Trophoblast cell (in vitro differentiated cells and primary cell): ENCODE data around the gene EBF3.

ENCODE experiments used
- DNase-seq, 2 donors: peaks; one replicate each; pipeline ENCODE4 v3.0.0-alpha.2; 2016
- H2AFZ ChIP-seq: 2 replicates; pipeline ENCODE4 v1.6.1; 2013; ENCODE audit warnings: low read length, moderate library complexity, mild to moderate bottlenecking; ENCODE audit not compliant: insufficient read depth, poor library complexity
- H2AK5ac ChIP-seq: 2 replicates; pipeline ENCODE4 v1.6.1; 2013; ENCODE audit warnings: mild to moderate bottlenecking, low read length
- H2BK120ac ChIP-seq: 2 replicates; pipeline ENCODE4 v1.6.1; 2013; ENCODE audit warnings: low read length, mild to moderate bottlenecking, moderate library complexity; ENCODE audit not compliant: insufficient read depth, poor library complexity
- H2BK12ac ChIP-seq: 2 replicates; pipeline ENCODE4 v1.6.1; 2013; ENCODE audit warnings: mild to moderate bottlenecking, low read length, moderate library complexity
- H2BK5ac ChIP-seq: 2 replicates; pipeline ENCODE4 v1.6.1; 2013; ENCODE audit warnings: low read length, low read depth, moderate library complexity, mild to moderate bottlenecking; ENCODE audit not compliant: poor library complexity
- H3K14ac ChIP-seq: 2 replicates; pipeline ENCODE4 v1.6.1; 2013; ENCODE audit warnings: mild to moderate bottlenecking, low read length
- H3K18ac ChIP-seq: 2 replicates; pipeline ENCODE4 v1.6.1; 2013; ENCODE audit warnings: mild to moderate bottlenecking, low read length
- H3K23ac ChIP-seq: 2 replicates; pipeline ENCODE4 v1.6.1; 2013; ENCODE audit warnings: low read length
- H3K27ac ChIP-seq: 2 replicates; pipeline ENCODE4 v1.5.1; 2013; ENCODE audit warnings: low read depth, mild to moderate bottlenecking, inconsistent platforms, low read length, moderate library complexity
- H3K27me3 ChIP-seq: 2 replicates; pipeline ENCODE4 v1.6.1; 2013; ENCODE audit warnings: inconsistent platforms, mild to moderate bottlenecking, low read length, moderate library complexity; ENCODE audit not compliant: insufficient read depth
- H3K36me3 ChIP-seq, 2 experiments: 1 replicate in 1 of 2; 2 replicates in 1 of 2; pipeline ENCODE4 v1.6.1; 2013; ENCODE audit warnings: low read length in 2 of 2, mild to moderate bottlenecking in 2 of 2, moderate library complexity in 1 of 2; ENCODE audit not compliant: insufficient read depth in 2 of 2, control insufficient read depth in 1 of 2
- H3K4ac ChIP-seq: 2 replicates; pipeline ENCODE4 v1.6.1; 2013; ENCODE audit warnings: low read depth, mild to moderate bottlenecking, low read length, moderate library complexity
- H3K4me1 ChIP-seq, 2 experiments: 1 replicate in 1 of 2; 2 replicates in 1 of 2; pipeline ENCODE4 v1.6.1; 2013; ENCODE audit warnings: low read length in 2 of 2, mild to moderate bottlenecking in 2 of 2, moderate library complexity in 1 of 2; ENCODE audit not compliant: insufficient read depth in 2 of 2, control insufficient read depth in 1 of 2
- H3K4me2 ChIP-seq: 2 replicates; pipeline ENCODE4 v1.6.1; 2013; ENCODE audit warnings: inconsistent platforms, mild to moderate bottlenecking, low read length, moderate library complexity
- H3K4me3 ChIP-seq: 2 replicates; pipeline ENCODE4 v1.5.1; 2013; ENCODE audit warnings: mild to moderate bottlenecking, low read depth, low read length, inconsistent platforms
- H3K79me1 ChIP-seq: one replicate; pipeline ENCODE4 v1.6.1; 2013; ENCODE audit warnings: low read length
- H3K79me2 ChIP-seq: 2 replicates; pipeline ENCODE4 v1.6.1; 2013; ENCODE audit warnings: low read length, mild to moderate bottlenecking; ENCODE audit not compliant: control insufficient read depth, insufficient read depth, poor library complexity
- H3K9ac ChIP-seq: 2 replicates; pipeline ENCODE4 v1.6.1; 2013; ENCODE audit warnings: mild to moderate bottlenecking, low read length
- H3K9me3 ChIP-seq: 2 replicates; pipeline ENCODE4 v1.6.1; 2013; ENCODE audit warnings: low read depth, mild to moderate bottlenecking, control low read depth, inconsistent platforms, low read length; ENCODE audit not compliant: insufficient read depth
- H4K12ac ChIP-seq: 2 replicates; pipeline ENCODE4 v1.6.1; 2013; ENCODE audit warnings: low read depth, mild to moderate bottlenecking, low read length, moderate library complexity
- H4K8ac ChIP-seq: 2 replicates; pipeline ENCODE4 v1.6.1; 2013; ENCODE audit warnings: low read depth, mild to moderate bottlenecking, low read length, moderate library complexity
- H4K91ac ChIP-seq: one replicate; pipeline ENCODE4 v1.6.1; 2013; ENCODE audit warnings: low read depth, mild to moderate bottlenecking, low read length, moderate library complexity
- WGBS: extraction: QIAGEN DNeasy Blood & Tissue Kit; methylation state at CpG from one replicate; pipeline ENCODE4 v1.1.7; 2013; ENCODE audit warnings: missing lambda C conversion rate; ENCODE audit not compliant: insufficient read length, insufficient coverage; ENCODE audit errors: extremely low coverage; 5-methylcytosine and 5-hydroxymethylcytosine counted together

Gene EBF3

DNA sequence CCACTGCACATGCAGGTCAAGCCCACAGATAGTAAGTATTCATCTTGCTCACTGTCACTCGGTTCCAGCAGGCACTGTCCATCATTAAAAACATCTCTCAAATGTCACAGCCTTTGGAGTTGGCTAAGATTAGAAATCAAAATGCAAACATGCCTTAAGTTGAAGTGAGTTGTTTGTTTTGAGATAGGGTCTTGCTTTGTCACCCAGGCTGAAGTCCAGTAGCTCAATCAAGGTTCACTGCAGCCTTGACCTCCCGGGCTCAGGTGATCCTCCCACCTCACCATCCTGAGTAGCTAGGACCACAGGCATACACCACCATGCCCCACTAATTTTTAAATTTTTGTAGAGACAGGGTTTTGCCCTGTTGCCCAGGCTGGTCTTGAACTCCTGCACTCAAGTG, 98.1 kb downstream of the EBF3 start:
- no peaks in the 10 kb centered on the region for H3K27me3 ChIP-seq
- H3K4me2 ChIP-seq = no peak overlapping the region
- no peaks in the 10 kb centered on the region for H3K79me2 ChIP-seq
- no peaks in the 10 kb centered on the region for H3K79me1 ChIP-seq
- no CpG with 5 or more reads among the region's 2 CpGs for WGBS
- no peaks in the 10 kb centered on the region for H3K9me3 ChIP-seq
- no peak overlapping the region for H2BK120ac ChIP-seq
- no peak overlapping the region for H4K8ac ChIP-seq
- no peak for DNase-seq
- H2AFZ ChIP-seq = no peak overlapping the region
- H3K27ac ChIP-seq = no peak overlapping the region
- no peak overlapping the region for H2BK12ac ChIP-seq
- no peak overlapping the region for H3K23ac ChIP-seq
- no peak overlapping the region for H3K4ac ChIP-seq
- H3K36me3 ChIP-seq = no peaks in the 10 kb centered on the region
- no peak overlapping the region for H2AK5ac ChIP-seq
- no peak overlapping the region for H4K91ac ChIP-seq
- H2BK5ac ChIP-seq = no peak overlapping the region
- no peak overlapping the region for H3K18ac ChIP-seq
- no peak overlapping the region for H3K9ac ChIP-seq
- no peak overlapping the region for H4K12ac ChIP-seq
- H3K14ac ChIP-seq = no peak overlapping the region
- H3K4me3 ChIP-seq = no peak overlapping the region
- peaks cover 0 to 3% of the 10 kb centered on the region in 2 experiments for H3K4me1 ChIP-seq

DNA sequence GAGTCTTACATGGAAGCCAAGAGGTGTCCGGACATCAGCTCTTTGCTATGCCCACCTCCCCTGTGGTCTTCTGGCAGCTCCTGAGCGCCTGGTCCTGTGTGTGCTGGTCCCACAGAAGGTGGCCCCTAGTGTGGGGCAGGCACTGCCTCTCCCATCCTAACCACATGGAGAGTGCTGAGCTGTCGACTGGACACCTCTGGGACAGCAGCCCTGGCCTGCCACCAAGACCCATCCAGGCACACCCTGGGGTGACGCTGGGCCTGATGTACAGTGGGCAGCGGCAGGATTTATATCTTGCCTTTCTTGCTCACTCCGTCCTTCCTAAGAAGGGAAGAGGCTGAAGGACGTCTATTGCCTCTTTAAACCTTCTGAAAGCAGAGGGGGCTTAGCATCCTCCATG, 98.7 kb downstream of the EBF3 start:
- Histone ChIP-seq H3K27me3 (no peaks in the 10 kb centered on the region), H3K36me3 (no peaks in the 10 kb centered on the region), H2BK120ac (no peak overlapping the region), H3K79me1 (no peaks in the 10 kb centered on the region), H4K8ac (no peak overlapping the region), H3K14ac (no peak overlapping the region), H2BK12ac (no peak overlapping the region), H2AK5ac (no peak overlapping the region), H3K79me2 (no peaks in the 10 kb centered on the region), H2AFZ (no peak overlapping the region), H4K12ac (no peak overlapping the region), H3K4ac (no peak overlapping the region), H3K4me2 (no peak overlapping the region), H2BK5ac (no peak overlapping the region), H3K23ac (no peak overlapping the region), H4K91ac (no peak overlapping the region), H3K4me1 (peaks cover 0 to 3% of the 10 kb centered on the region in 2 experiments), H3K9ac (no peak overlapping the region), H3K27ac (no peak overlapping the region), H3K9me3 (no peaks in the 10 kb centered on the region), H3K4me3 (no peak overlapping the region), H3K18ac (no peak overlapping the region)
- whole genome bisulfite sequencing = no CpG with 5 or more reads among the region's 7 CpGs
- DNase-seq = no peak

DNA sequence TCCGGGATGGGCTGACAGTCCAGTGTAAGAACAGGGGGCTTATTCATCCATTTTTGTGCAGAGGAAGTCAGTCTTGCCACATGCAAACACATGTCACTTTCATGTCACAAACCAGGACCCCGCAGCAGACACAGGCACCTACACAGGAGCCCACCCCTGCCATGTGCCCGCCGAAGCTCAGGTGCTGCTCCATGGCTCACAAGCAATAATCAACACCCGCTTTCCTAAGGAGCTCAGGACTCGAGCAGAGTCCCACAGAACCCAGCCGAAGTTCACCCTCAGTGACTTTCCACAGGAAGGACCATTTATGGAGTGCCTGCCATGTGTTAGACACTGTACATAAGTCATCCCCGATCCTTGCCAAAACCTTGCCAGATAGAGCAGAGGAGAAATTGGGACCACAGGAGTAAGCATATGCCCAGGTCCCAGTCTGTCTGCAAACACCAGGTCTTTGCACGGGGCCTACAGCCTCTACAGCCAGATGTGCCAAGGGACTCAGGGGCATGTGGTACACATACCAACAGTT, 99.4 kb downstream of the EBF3 start:
- Histone ChIP-seq H3K4me1 (peaks cover 0 to 3% of the 10 kb centered on the region in 2 experiments), H3K9ac (no peak overlapping the region), H3K79me2 (no peaks in the 10 kb centered on the region), H3K27ac (no peak overlapping the region), H2AFZ (no peak overlapping the region), H3K79me1 (no peaks in the 10 kb centered on the region), H3K36me3 (no peaks in the 10 kb centered on the region), H2BK5ac (no peak overlapping the region), H2BK120ac (no peak overlapping the region), H3K18ac (no peak overlapping the region), H3K14ac (no peak overlapping the region), H2AK5ac (no peak overlapping the region), H3K9me3 (no peaks in the 10 kb centered on the region), H3K4ac (no peak overlapping the region), H4K8ac (no peak overlapping the region), H4K91ac (no peak overlapping the region), H3K27me3 (no peaks in the 10 kb centered on the region), H2BK12ac (no peak overlapping the region), H3K4me3 (no peak overlapping the region), H3K23ac (no peak overlapping the region), H3K4me2 (no peak overlapping the region), H4K12ac (no peak overlapping the region)
- WGBS = no CpG with 5 or more reads among the region's 9 CpGs
- no peak for DNase-seq

DNA sequence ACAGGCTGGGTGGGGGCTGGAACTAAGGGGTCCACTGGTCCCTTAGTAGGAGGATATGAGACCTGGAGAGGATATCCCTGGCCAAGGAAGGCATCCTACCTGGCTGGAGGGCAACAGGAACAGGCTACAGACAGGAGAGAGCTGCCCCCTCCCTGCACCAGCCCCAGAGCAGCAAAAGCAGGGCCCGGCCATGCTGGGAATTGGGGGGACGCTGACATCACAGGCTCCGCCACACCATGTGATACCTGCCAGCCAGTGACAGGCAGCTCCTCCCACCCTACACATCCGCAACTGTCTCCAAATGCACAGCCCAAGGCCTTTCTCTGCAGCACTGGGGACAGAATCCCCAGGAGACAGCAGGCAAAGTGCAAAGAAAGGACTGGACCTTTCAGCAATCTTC, 100.0 kb downstream of the EBF3 start:
- Histone ChIP-seq H3K4me2 (no peak overlapping the region), H2BK12ac (no peak overlapping the region), H3K9me3 (no peaks in the 10 kb centered on the region), H3K27ac (no peak overlapping the region), H2BK120ac (no peak overlapping the region), H3K18ac (no peak overlapping the region), H3K9ac (no peak overlapping the region), H3K14ac (no peak overlapping the region), H3K4ac (no peak overlapping the region), H3K36me3 (no peaks in the 10 kb centered on the region), H3K4me1 (peaks cover 0 to 3% of the 10 kb centered on the region in 2 experiments), H2AFZ (no peak overlapping the region), H4K8ac (no peak overlapping the region), H4K12ac (no peak overlapping the region), H2BK5ac (no peak overlapping the region), H2AK5ac (no peak overlapping the region), H3K79me1 (no peaks in the 10 kb centered on the region), H3K23ac (no peak overlapping the region), H3K27me3 (no peaks in the 10 kb centered on the region), H3K4me3 (no peak overlapping the region), H4K91ac (no peak overlapping the region), H3K79me2 (no peaks in the 10 kb centered on the region)
- DNase-seq = no peak
- no CpG with 5 or more reads among the region's 4 CpGs for WGBS
